ENCODE measurements around the gene RUSF1. TPM values are rescaled to one million over a fixed set of nuclear protein-coding genes. Genes with fewer than 3 reads are reported as not detected.
A peak's percentile ranks its signal among the peaks of the same experiment; 100 is the strongest.

The RUSF1 gene
- polyA plus RNA-seq, 3 donors, result 10.3 to 45.1 (median 11.8) TPM

DNA sequence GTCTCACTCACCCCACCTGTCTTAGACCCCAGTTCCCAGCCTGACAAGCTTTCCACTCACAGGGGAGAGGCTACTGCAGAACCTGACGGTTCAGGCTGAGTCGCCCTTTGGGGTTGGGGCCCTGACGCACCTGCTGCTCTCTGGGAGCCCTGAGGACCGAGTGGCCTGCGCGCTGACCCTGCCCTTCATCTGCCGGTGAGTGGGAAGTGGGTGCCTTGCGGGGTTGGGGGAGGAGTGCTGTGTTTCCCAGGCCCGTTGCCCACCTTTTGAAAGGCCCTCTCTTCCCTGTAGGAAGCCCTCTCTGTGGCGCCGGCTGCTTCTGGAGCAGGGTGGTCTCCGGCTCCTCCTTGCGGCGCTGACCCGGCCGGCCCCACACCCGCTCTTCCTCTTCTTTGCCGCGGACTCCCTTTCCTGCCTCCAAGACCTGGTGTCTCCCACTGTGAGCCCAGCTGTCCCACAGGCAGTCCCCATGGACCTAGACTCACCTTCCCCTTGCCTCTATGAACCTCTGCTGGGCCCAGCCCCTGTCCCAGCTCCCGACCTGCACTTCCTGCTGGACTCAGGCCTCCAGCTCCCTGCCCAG lies 42.3 kb downstream of the RUSF1 start:
- Histone ChIP-seq H3K79me2 (ENCODE audit: insufficient read depth, low read length) (peaks cover 3% of the 10 kb centered on the region), H3K36me3 (replicated peaks in 1 of 2; ENCODE audit: control insufficient read depth in 1 of 2, insufficient read depth in 2 of 2, low read length in 2 of 2) (peaks cover 34 to 60% of the 10 kb centered on the region in 2 donors), H4K20me1 (ENCODE audit: insufficient read depth, low read length) (peaks cover 4% of the 10 kb centered on the region), H3K27me3 (ENCODE audit: control insufficient read depth in 2 of 2, insufficient read depth in 2 of 2, low read length in 2 of 2) (no peaks in the 10 kb centered on the region), H3K9ac (ENCODE audit: insufficient read depth, low read length, poor library complexity, severe bottlenecking) (no peak overlapping the region), H3K27ac (ENCODE audit: low read depth in 1 of 2, low read length in 2 of 2) (no peak overlapping the region), H3K4me1 (ENCODE audit: control insufficient read depth in 1 of 2, insufficient read depth in 2 of 2, low read length in 2 of 2) (peaks cover 0 to 3% of the 10 kb centered on the region in 2 donors), H3K4me2 (replicated peaks; ENCODE audit: extremely low read depth, low read length, poor library complexity, severe bottlenecking) (no peak overlapping the region), H2AFZ (ENCODE audit: insufficient read depth, low read depth, low read length, poor library complexity, severe bottlenecking) (no peak overlapping the region), H3K4me3 (replicated peaks in 1 of 3; ENCODE audit: low read depth in 2 of 3, low read length in 3 of 3) (no peak overlapping the region), H3K9me3 (replicated peaks in 1 of 2; ENCODE audit: control insufficient read depth in 1 of 2, insufficient read depth in 1 of 2, low read length in 2 of 2) (no peaks in the 10 kb centered on the region)
- peak overlapping the region; percentile 47 to 80 for H3K4me3 Mint-ChIP-seq
- no peaks in the 10 kb centered on the region for H3K9me3 Mint-ChIP-seq
- no peak for DNase-seq
- peak overlapping the region in 1 of 7 donors; percentile 25 for H3K27ac Mint-ChIP-seq
- intact Hi-C loops (cut with micrococcal nuclease), result no loop called here
- WGBS (ENCODE audit: insufficient coverage), result 61% methylated on average over 20 of the region's 20 CpGs
- TF ChIP-seq, protein P1, sequence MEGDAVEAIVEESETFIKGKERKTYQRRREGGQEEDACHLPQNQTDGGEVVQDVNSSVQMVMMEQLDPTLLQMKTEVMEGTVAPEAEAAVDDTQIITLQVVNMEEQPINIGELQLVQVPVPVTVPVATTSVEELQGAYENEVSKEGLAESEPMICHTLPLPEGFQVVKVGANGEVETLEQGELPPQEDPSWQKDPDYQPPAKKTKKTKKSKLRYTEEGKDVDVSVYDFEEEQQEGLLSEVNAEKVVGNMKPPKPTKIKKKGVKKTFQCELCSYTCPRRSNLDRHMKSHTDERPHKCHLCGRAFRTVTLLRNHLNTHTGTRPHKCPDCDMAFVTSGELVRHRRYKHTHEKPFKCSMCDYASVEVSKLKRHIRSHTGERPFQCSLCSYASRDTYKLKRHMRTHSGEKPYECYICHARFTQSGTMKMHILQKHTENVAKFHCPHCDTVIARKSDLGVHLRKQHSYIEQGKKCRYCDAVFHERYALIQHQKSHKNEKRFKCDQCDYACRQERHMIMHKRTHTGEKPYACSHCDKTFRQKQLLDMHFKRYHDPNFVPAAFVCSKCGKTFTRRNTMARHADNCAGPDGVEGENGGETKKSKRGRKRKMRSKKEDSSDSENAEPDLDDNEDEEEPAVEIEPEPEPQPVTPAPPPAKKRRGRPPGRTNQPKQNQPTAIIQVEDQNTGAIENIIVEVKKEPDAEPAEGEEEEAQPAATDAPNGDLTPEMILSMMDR (IDR thresholded peaks at IDR 0.05), result no peak
- H3K27me3 Mint-ChIP-seq (ENCODE audit: low read depth in 3 of 3), result peaks cover 3 to 4% (median 4%) of the 10 kb centered on the region in 3 donors
- peaks cover 45 to 60% of the 10 kb centered on the region in 2 donors for H3K36me3 Mint-ChIP-seq
- peaks cover 21% of the 10 kb centered on the region for H3K4me1 Mint-ChIP-seq

DNA sequence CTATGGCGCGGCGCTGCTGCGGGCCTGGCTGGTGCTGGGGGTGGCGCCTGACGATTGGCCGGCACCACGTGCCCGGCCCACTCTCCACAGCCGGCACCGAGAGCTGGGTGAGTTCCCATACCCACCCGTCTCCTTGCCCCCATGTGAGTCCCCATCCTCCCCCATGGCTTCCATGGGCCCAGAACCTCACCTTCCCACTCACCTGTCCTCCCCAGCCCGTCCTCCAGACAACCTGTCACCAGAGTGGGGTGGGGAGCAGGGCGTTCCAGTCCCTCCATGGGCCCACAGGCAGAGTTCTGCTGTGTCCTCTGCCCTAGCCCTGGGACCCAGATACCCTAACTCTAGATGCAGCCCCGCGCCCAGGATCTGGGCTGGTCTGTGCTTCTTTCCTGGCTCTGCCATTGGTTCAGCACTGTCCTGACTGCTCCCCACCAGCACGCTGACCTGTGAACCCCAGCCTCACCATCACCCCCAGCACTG lies 43.4 kb downstream of the RUSF1 start:
- H3K79me2 ChIP-seq (ENCODE audit: insufficient read depth, low read length), result peaks cover 11% of the 10 kb centered on the region
- H3K4me3 ChIP-seq (replicated peaks in 1 of 3; ENCODE audit: low read depth in 2 of 3, low read length in 3 of 3), result no peak overlapping the region
- H3K4me2 ChIP-seq (replicated peaks; ENCODE audit: extremely low read depth, low read length, poor library complexity, severe bottlenecking), result no peak overlapping the region
- H2AFZ ChIP-seq (ENCODE audit: insufficient read depth, low read depth, low read length, poor library complexity, severe bottlenecking), result no peak overlapping the region
- no peaks in the 10 kb centered on the region for H3K27me3 ChIP-seq (ENCODE audit: control insufficient read depth in 2 of 2, insufficient read depth in 2 of 2, low read length in 2 of 2)
- WGBS (ENCODE audit: insufficient coverage), result 99% methylated on average over 14 of the region's 17 CpGs
- H3K36me3 ChIP-seq (replicated peaks in 1 of 2; ENCODE audit: control insufficient read depth in 1 of 2, insufficient read depth in 2 of 2, low read length in 2 of 2), result peaks cover 34 to 60% of the 10 kb centered on the region in 2 donors
- Mint-ChIP-seq H3K27ac (peak overlapping the region in 2 of 7 donors; percentile 8 to 80), H3K36me3 (peaks cover 45 to 60% of the 10 kb centered on the region in 2 donors), H3K9me3 (no peaks in the 10 kb centered on the region), H3K27me3 (ENCODE audit: low read depth in 3 of 3) (peaks cover 0 to 4% (median 2%) of the 10 kb centered on the region in 3 donors), H3K4me3 (no peak overlapping the region), H3K4me1 (peaks cover 30% of the 10 kb centered on the region)
- peaks cover 11% of the 10 kb centered on the region for H4K20me1 ChIP-seq (ENCODE audit: insufficient read depth, low read length)
- TF ChIP-seq, protein P1 (IDR thresholded peaks at IDR 0.05), result no peak
- H3K9ac ChIP-seq (ENCODE audit: insufficient read depth, low read length, poor library complexity, severe bottlenecking), result no peak overlapping the region
- H3K27ac ChIP-seq (ENCODE audit: low read depth in 1 of 2, low read length in 2 of 2), result no peak overlapping the region
- H3K9me3 ChIP-seq (replicated peaks in 1 of 2; ENCODE audit: control insufficient read depth in 1 of 2, insufficient read depth in 1 of 2, low read length in 2 of 2), result no peaks in the 10 kb centered on the region
- intact Hi-C loops (cut with micrococcal nuclease), result no loop called here
- DNase-seq, result no peak
- peaks cover 9 to 11% of the 10 kb centered on the region in 2 donors for H3K4me1 ChIP-seq (ENCODE audit: control insufficient read depth in 1 of 2, insufficient read depth in 2 of 2, low read length in 2 of 2)

All from CD14-positive monocyte (primary cell).